Stimulated activated naive CD4-positive, alpha-beta T cell treated with Interleukin-2 at 50 U/mL for 16 hours (primary cell): ENCODE measurements around the gene SERPINA5.
"Not testable (repeated sequence)": the region's sequence is repeated elsewhere in the genome, so short reads cannot be mapped to it uniquely, and the experiment has no call there.

Source experiments
- DNase-seq: peaks from one replicate; lab custom pipeline; 2025; lab: John Stamatoyannopoulos, UW

The SERPINA5 gene

GRCh38 chr14:94575730-94576585 lies 5.3 kb upstream of the SERPINA5 start:
- no peak for DNase-seq

- DNase-seq = not testable (repeated sequence)
Measured at GRCh38 chr14:94577472-94577871, 3.8 kb upstream of the SERPINA5 start.

DNA sequence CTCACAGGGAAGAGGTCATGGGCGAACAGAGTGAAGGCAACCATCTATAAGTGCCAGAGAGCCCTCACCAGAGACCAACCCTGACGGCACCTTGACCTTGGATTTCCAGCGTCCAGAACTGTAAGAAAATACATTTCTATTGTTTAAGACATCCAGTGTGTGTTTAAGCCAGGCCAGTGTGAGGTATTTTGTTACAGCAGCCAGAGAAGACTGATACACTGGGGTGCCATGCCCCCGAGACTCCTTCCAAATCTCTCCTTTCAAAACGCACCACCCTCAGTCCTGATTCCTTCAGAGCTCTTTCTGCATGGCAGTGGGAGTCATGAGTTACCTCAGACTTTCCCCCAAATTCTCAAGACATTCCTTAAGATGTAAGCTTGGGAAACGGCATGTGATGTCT lies 2.5 kb upstream of the SERPINA5 start:
- no peak for DNase-seq

DNA sequence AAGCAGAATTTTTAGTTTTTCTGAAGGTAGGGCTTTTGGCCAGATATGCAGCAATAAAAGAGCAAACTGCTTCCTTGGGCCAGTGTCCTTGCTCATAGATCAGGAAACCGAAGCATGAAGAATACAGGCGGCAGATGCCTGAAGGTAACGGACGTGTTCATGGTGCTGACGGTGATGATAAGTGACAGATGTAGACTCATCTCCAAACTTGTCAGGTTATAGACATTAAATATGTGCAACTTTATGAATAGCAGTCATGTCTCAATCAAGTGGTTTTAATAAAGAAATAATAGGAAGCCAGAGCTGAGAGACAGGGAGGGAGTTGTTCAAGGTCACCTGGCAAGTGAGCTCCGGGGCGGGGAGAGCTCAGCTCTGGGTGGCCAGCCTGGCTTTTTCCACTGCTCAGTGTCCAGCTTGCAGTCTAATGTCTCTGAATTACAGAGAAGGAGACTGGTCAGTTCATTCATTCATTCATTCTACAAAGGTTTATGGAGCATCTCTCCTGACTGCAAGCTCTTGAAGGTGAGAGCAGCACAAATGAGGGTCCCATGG lies 1.0 kb downstream of the SERPINA5 start:
- no peak for DNase-seq

DNA sequence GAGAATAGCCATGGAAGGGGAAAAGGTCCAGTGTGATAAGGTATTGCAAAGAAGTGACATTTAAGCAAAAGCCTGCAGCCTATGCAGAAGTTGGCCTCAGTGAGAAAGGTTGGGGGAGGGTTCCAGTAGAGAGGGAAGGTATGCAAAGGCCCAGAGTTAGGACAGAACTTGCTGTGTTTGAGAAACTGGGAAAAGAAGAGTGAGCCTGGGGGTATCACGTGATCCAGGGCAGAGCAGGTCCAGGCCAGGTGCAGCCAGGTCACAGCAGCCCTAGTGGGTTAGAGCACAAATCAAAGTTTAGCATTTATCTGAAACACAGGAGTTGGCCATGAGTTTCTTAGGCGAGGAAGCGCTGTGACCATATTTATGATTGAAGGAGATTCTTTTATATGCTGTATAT lies 1.6 kb downstream of the SERPINA5 start:
- no peak for DNase-seq

GRCh38 chr14:94583557-94583956 lies 2.3 kb downstream of the SERPINA5 start:
- no peak for DNase-seq

- DNase-seq = no peak
Measured at GRCh38 chr14:94584591-94585280, 3.5 kb downstream of the SERPINA5 start.

DNA sequence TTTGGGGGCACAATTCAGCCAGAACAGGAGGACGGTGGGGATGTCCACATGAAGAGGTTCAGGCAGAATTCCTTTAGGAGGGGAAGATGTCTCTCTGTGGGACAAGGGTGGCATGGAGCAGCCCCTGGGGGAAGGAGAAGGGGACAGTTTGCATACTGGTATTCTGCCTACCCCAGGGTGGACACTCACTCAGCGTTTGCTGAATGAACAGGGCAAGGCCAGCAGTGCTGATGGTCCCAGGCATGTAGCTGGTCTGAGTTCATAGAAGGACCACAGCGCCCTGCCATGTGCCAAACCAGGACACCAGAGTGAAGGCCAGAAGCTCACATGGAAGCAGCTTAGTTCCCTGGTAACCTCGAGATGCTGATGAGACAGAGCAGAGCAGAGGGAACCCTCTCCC lies 5.4 kb downstream of the SERPINA5 start:
- DNase-seq = no peak

GRCh38 chr14:94588311-94588710 lies 7.1 kb downstream of the SERPINA5 start:
- no peak for DNase-seq

GRCh38 chr14:94591073-94591472 lies 9.8 kb downstream of the SERPINA5 start:
- DNase-seq = no peak

GRCh38 chr14:94591871-94592270 lies 10.6 kb downstream of the SERPINA5 start:
- no peak for DNase-seq

DNA sequence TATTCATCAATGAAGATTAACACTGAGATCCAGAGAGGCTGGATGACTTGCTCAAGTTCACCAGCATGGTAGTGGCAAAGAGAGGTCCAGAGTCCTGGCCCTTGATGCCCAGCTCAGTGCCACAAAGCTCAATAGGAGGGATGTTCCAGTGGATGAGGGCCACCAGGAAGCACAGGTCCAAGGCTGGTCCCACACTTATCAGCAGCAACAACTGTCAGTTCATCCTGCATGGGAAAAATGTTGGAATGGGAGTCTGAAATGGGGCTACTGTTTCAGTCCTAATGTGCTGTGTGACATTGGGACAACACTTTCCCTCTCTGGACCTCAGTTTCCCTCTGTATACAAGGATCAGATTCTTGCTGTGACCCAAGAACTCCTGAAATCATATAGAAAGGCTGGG lies 11.2 kb downstream of the SERPINA5 start:
- DNase-seq = no peak

- no peak for DNase-seq
Measured at GRCh38 chr14:94593376-94593748, 12.1 kb downstream of the SERPINA5 start.

GRCh38 chr14:94593749-94594431 lies 12.7 kb downstream of the SERPINA5 start:
- DNase-seq = no peak

GRCh38 chr14:94594441-94594840 lies 13.2 kb downstream of the SERPINA5 start:
- DNase-seq = no peak

DNA sequence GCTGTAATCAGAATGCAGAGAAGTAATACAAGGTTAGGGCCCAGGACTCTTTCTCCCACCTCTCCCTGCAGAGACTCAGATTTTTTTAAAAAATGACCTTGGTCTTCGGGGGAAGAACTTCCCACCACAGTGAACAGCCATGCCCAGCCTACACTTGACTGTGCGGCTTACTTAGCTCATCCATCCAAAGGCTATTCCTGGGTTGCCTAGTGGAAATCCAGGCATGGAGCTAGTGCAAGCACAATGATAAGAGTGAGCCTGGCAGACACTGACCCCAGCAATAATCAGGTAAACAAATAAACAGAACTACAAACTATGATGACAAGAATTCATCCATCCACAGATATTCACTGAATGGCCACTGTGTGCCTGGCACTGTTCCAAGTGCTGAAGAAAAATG lies 14.7 kb downstream of the SERPINA5 start:
- DNase-seq = no peak

DNA sequence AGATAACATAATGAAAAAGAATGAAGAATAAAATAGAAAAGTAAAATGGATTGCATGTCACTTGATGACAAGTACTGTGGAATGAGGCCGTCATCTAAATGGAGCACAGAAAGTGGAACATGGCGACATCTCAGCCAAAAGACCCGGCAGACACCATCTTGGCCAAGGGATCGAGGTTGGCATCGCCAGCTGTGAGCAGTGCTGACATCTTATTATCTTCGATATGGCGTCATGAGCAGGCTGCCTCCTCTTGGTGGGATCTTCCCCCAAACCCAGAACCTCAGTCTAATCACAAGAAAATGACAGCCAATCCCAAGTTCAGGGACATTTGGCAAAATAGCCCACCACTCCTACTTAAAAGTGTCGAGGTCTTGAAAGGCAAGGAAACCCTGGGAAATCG lies 15.1 kb downstream of the SERPINA5 start:
- DNase-seq = no peak

DNA sequence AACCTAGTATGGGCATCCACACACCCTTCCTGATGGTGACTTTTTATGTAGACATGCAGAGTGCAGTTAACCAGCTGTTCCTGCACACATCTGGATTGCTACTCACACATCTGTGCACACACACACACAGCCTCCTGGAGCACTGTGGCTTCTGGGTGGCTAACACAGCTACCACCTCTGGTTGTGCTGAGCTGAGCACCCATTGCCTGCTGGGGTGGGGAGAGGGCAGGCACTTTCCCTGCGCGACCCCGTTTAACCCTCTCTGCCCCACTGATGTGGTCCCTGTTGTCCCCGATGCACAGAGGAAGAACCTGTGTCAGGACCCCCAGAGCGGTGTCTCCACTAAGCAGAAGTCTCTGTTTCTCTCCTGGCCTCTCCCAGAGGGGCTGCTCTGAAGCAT lies 16.6 kb downstream of the SERPINA5 start:
- DNase-seq = no peak

GRCh38 chr14:94598506-94598815 lies 17.2 kb downstream of the SERPINA5 start:
- no peak for DNase-seq

DNA sequence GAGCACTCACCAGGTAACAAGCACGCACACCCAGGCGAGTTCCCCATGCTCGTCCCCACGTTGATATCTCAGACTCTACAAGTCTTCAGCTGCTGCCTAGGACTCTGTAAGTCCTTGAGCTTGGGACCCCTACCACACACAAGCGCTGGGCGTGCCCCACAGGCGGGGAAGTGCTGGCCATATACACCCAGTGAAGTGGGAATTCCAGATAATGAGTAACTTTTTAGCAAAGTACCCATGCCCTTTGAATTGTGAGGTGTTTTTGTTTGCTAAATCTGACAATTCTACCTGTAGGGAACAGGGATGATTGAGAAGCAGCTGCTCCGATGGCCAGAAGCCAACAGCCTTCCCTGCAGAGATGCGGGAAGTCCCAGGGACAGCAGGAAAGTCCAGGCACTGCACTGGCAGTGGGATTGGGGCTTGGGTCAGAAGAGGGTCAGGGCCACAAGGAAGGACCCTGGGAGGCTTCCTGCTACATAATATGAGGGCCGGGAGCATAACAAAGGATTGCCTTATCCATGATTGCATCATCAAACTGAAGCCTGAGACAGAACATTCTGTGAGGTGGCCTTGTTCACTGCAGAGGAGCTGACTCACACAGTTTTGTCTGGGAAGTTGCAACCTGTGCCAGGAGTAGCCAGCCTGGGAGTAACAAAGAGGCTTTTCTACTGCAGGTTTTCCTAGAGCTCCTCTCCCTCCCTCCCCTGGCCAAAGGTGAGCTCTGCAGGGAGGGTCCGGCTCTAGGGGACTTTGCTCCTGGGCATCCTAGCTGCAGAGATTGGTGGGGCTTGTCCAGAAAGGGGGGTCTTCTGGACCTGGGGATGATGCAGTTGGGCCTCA lies 17.8 kb downstream of the SERPINA5 start:
- DNase-seq = no peak

DNA sequence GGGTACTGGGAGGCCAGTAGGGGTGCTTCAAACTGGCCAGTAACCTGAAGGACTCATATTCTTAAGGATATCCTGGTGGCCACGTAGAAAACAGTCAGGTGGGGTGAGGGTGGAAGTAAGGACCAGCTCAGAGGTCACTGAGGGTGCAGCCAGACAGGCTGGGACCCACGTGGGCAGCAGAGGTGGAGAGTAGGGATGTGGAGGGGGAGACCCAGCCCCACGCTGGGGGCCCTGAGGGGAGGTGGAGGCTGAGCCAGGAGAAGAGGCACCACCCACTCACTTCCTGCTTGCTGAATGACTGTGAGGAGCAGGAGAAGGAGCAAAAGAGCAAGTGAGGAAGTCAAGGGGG lies 18.4 kb downstream of the SERPINA5 start:
- DNase-seq = no peak

DNA sequence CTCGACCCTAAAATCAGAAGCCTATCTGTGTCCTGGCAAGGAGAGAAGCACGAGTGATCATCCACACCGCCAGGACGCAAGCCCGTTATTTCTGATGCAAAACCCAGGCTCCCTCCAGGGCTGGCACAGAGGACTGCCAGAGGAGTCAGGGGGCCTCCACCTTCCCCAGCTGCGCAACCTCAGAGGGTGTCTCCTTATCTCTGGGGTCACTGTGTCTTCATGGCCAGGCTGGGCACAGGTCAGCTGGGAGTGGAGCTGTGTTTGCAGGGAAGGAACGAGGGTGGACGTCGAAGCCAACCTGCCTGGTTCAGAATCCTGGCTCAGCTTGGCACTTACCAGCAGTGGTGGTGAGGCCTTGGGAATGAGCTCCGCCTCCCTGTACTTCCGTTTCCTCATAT lies 18.9 kb downstream of the SERPINA5 start:
- no peak for DNase-seq
